IPS-15b (cell line): Measurements from ENCODE around the gene FAM9B.
"Not testable (repeated sequence)": the region's sequence is repeated elsewhere in the genome, so short reads cannot be mapped to it uniquely, and the experiment has no call there.

Experiments
- H3K27me3 ChIP-seq: one replicate; pipeline ENCODE4 v1.6.1; 2013; ENCODE audit warnings: low read length; ENCODE audit not compliant: control insufficient read depth, insufficient read depth
- H3K36me3 ChIP-seq: one replicate; pipeline ENCODE4 v1.6.1; 2013; ENCODE audit warnings: low read length; ENCODE audit not compliant: control insufficient read depth, insufficient read depth
- H3K4me1 ChIP-seq: one replicate; pipeline ENCODE4 v1.6.1; 2013; ENCODE audit warnings: mild to moderate bottlenecking, low read length; ENCODE audit not compliant: control insufficient read depth, insufficient read depth
- H3K4me3 ChIP-seq: one replicate; pipeline ENCODE4 v1.5.1; 2013; ENCODE audit warnings: low read depth, low read length
- H3K9ac ChIP-seq: one replicate; pipeline ENCODE4 v1.6.1; 2013; ENCODE audit warnings: low read depth, mild to moderate bottlenecking, low read length
- H3K9me3 ChIP-seq: one replicate; pipeline ENCODE4 v1.6.1; 2013; ENCODE audit warnings: mild to moderate bottlenecking, low read length; ENCODE audit not compliant: control insufficient read depth, insufficient read depth

FAM9B gene

DNA sequence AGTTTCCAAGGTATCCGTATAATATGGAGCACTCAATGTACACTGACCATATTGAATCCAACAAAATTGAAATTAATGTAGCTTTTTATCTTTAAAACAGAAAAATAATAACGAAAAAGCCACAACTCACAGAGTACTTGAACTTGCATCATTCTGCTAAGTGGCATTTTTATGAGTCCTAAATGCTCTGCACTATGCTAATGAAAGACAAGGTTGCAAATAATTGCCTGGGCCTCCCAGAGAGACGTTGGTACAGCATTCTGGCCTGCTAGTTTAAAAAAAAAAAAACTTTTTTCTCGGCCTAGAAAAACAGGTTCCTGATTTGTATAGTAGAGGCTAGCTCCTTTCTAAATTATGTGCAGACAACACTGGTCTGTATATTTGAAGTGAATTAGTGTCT is 4.3 kb upstream of the FAM9B start:
- Histone ChIP-seq H3K9me3 (peaks cover 5% of the 10 kb centered on the region), H3K9ac (no peak overlapping the region), H3K36me3 (no peaks in the 10 kb centered on the region), H3K4me1 (no peaks in the 10 kb centered on the region), H3K4me3 (no peak overlapping the region), H3K27me3 (no peaks in the 10 kb centered on the region)

DNA sequence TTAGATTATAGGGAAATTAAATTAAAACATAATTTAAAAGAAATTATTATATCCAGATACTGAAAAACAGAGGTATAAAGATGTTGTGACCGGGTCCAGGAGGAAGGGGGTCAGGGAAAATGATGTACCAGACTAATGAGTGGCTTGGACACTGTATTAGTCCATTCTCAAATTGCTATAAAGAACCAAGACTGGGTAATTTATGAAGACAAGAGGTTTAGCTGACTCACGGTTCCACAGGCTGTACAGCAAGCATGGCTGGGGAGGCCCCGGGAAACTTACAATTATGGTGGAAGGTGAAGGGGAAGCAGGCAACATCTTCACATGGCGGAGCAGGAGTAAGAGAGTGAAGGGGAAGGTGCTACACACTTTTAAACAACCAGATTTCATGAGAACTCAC is 3.4 kb upstream of the FAM9B start:
- Histone ChIP-seq H3K9me3 (peaks cover 5% of the 10 kb centered on the region), H3K4me1 (no peaks in the 10 kb centered on the region), H3K36me3 (no peaks in the 10 kb centered on the region), H3K4me3 (no peak overlapping the region), H3K27me3 (no peaks in the 10 kb centered on the region), H3K9ac (no peak overlapping the region)

DNA sequence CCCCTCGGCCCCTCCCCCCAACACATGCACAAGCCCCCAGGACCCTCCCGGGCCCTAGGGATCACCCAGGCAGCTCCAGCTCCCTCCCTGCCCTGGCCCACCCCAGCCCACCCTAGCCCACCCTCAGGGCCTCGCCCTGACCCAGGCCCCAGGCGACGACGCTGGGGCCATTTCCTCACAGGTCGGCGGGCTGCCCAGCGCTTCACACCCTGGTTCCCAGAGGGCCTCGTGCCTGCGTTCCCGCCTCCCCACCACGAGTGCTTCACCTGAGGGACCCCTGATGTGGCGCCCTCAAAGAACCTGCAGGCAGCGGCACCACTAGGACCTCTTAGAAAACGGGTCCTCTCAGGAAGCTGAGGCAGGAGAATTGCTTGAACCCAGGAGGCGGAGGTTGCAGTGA is 341 bp downstream of the FAM9B start:
- no peaks in the 10 kb centered on the region for H3K27me3 ChIP-seq
- H3K36me3 ChIP-seq = no peaks in the 10 kb centered on the region
- H3K4me1 ChIP-seq = no peaks in the 10 kb centered on the region
- no peaks in the 10 kb centered on the region for H3K9me3 ChIP-seq
- H3K9ac ChIP-seq = no peak overlapping the region
- no peak overlapping the region for H3K4me3 ChIP-seq

DNA sequence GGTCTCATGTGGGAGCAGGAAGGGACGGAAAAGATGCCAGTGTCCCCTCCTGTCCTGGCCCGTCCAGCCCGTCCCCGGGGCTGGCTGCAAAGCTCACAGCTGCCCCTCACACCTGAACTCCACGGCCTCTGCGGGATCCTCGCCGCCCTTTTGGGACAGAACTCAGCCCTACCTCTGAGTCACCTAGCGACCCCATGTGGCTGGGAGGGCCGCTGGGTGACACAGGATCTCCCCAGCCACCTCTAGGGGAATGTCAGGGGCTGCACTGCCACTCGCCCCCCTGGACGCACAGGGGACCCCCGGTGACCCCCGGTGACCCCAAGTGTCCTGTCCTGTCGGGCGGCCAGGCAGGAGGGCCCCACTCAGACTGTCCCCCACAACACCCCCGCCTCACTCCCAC is 748 bp downstream of the FAM9B start:
- Histone ChIP-seq H3K4me3 (no peak overlapping the region), H3K36me3 (no peaks in the 10 kb centered on the region), H3K9me3 (no peaks in the 10 kb centered on the region), H3K4me1 (no peaks in the 10 kb centered on the region), H3K27me3 (no peaks in the 10 kb centered on the region), H3K9ac (no peak overlapping the region)

DNA sequence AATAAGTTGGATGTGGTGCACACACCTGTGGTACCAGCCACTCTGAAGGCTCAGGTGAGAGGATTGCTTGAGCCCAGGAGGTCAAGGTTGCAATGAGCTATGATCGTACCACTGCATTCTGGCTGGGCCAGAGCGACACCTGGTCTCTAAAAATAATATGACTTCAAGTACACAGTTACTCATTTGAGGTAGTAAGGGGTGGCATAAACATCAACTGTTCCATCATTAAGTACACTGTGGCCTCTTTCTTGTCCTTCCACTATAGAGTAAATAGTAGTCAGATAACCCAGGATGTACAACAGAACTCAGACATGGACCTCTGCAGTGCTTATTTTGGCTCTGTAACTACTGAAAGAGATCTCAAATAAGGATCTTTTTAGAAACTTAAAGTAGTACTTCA is 10.6 kb downstream of the FAM9B start:
- Histone ChIP-seq H3K4me3 (no peak overlapping the region), H3K9me3 (no peaks in the 10 kb centered on the region), H3K9ac (no peak overlapping the region), H3K27me3 (no peaks in the 10 kb centered on the region), H3K4me1 (no peaks in the 10 kb centered on the region), H3K36me3 (no peaks in the 10 kb centered on the region)

DNA sequence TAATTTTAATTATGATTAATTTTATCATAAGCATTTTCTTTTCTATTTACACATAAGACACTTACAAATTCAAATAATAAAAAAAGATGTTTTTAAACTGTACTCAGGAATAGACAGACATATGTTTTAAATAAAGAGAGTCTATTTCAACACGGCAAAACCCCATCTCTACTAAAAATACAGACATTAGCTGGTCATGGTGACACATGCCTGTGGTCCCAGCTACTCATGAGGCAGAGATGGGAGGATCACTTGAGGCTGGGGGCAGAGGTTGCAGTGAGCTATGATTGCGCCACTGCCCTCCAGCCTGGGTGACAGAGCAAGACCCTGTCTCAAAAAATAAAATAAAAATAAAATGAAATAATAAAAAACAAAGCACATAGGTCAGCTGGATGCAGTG is 14.8 kb downstream of the FAM9B start:
- no peak overlapping the region for H3K4me3 ChIP-seq

DNA sequence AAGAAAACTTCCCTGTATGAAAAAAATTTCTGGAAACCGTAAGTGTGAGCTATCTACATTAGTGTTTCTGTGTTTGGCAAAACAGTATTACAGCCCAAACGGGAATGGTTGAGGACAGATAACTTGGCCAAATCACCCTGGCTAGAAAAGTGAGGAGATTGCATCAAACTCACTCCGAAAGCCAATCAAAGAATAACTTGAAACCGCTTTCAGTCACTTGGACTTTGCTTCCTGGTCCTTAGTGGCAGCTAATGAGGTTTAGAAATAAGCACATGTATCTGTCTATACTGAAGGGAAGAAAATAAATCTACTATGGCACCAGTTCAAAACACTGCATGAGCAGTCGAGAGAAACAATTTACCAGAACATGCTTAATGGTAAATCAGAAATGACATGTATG is 15.6 kb downstream of the FAM9B start:
- H3K4me1 ChIP-seq = not testable (repeated sequence)

More for the DNA sequence above, 14.8 kb downstream of the FAM9B start:
- no peaks in the 10 kb centered on the region for H3K27me3 ChIP-seq
- no peaks in the 10 kb centered on the region for H3K4me1 ChIP-seq
- H3K36me3 ChIP-seq = no peaks in the 10 kb centered on the region
- H3K9ac ChIP-seq = no peak overlapping the region
- no peaks in the 10 kb centered on the region for H3K9me3 ChIP-seq

DNA sequence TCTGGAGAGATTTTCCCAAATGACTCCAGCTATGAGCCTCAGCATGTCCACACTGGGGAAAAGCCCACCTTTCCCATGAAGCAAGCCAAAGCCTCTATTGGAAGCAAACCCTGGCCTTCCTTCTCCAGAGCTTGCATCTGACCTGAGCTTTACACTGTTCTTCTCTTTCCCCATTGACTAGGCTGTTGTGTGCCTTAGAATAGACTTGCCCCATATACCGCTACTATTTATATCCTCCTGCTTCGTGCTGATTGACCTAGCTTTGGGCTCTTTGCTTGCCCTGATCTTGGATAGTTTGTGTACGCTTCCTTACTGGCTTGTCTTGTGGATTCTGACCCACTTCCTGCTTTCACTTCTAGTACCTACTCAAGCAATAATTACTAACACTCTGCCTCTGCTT is 30.9 kb downstream of the FAM9B start:
- H3K4me3 ChIP-seq = no peak overlapping the region
- no peak overlapping the region for H3K9ac ChIP-seq
- no peaks in the 10 kb centered on the region for H3K27me3 ChIP-seq
- H3K36me3 ChIP-seq = no peaks in the 10 kb centered on the region
- peaks cover 7% of the 10 kb centered on the region for H3K9me3 ChIP-seq
- no peaks in the 10 kb centered on the region for H3K4me1 ChIP-seq

More for the DNA sequence above, 15.6 kb downstream of the FAM9B start:
- not testable (repeated sequence) for H3K36me3 ChIP-seq, H3K9ac ChIP-seq, H3K9me3 ChIP-seq, H3K27me3 ChIP-seq, H3K4me3 ChIP-seq

DNA sequence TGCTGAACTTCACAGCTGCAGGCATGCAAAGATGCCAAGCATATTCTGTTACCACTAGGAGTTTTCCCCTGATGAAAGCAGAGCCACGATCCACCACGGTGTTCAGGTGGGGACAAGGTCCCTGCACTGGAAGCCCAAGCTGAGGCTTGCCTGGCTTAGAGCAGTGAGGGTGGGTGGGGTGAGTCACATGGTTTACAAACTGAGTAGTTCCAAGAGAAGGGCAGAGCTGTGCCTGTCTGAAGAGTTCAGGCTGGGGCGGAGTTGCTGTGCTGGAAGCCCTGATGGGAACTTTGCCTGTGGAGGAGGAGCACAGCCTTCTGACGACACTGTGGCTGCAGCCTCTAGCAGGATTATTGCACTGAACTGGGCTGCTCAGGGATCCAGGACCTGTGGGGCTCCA is 45.5 kb downstream of the FAM9B start:
- Histone ChIP-seq H3K36me3 (no peaks in the 10 kb centered on the region), H3K4me1 (no peaks in the 10 kb centered on the region), H3K4me3 (no peak overlapping the region), H3K9ac (no peak overlapping the region), H3K9me3 (peaks cover 9% of the 10 kb centered on the region), H3K27me3 (no peaks in the 10 kb centered on the region)

DNA sequence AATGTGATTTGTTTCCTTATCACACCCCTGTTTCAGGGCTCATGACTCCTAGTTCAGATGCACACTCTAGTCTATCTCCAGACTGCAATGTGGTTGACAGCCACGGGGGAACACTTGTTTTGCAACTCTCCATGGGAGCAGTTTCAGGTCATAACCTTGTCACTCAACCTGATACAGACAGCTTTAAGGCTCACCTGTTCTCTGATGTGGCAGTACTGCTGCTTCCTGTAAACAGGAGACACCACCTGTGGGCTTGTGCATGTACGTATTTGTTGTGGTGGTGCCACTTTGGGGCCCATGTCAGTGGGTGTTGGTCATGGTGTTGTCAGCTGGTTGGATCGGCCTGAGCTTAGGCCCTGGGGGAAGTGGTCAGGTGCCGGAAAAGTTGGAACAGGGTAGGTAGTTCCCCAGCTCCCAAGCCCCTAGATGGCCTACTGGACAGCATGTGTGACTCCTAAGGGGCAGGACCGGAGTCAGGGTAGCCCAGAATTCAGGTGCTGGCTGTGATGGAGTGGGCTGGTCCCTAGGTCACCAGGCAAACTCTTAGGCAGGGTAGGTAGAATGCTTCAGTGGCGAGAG is 46.2 kb downstream of the FAM9B start:
- H3K9me3 ChIP-seq = peaks cover 9% of the 10 kb centered on the region
- no peak overlapping the region for H3K9ac ChIP-seq
- no peaks in the 10 kb centered on the region for H3K27me3 ChIP-seq
- H3K36me3 ChIP-seq = no peaks in the 10 kb centered on the region
- H3K4me3 ChIP-seq = no peak overlapping the region
- H3K4me1 ChIP-seq = no peaks in the 10 kb centered on the region

DNA sequence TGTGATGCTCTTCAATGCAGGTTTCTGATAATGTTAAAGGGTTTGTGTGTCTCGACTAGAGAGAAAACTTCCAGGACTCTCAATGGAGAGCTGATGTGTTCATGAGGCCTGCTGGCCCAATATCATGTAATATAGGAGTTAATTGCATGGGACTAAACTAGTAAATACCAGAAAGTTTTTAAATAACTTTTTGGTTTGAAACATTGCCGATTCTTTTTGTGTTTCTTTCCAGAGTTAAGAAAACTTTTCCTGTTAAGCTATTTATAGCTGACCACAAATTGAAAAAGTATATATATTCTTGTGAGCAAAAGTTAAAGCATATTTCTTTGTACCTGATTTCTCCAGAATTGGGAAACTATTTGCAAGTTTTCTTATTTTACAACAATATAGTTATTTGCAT is 49.7 kb downstream of the FAM9B start:
- Histone ChIP-seq H3K9ac (no peak overlapping the region), H3K9me3 (peaks cover 9% of the 10 kb centered on the region), H3K4me1 (no peaks in the 10 kb centered on the region), H3K36me3 (no peaks in the 10 kb centered on the region), H3K27me3 (no peaks in the 10 kb centered on the region), H3K4me3 (no peak overlapping the region)

DNA sequence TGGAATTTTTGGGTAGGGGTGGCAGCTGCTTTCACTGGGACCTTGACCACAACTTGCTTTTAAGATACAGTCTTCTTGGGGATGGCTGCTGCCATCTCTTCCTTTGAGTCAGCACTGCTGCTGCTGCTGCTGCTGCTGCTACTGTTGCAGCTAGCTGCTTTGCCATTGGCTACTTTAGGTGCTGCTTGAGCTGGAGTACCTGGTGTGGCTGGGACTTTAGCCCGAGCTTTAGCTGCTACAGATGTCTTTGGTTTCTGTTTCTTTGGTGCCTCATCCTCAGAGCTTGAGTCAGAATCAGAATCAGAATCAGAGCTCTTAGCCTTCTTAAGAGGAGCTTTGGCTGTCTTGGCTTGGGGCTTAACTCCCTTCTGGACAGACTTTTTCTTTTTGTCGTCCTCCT is 52.2 kb downstream of the FAM9B start:
- no peaks in the 10 kb centered on the region for H3K9me3 ChIP-seq
- no peak overlapping the region for H3K9ac ChIP-seq
- H3K4me1 ChIP-seq = no peaks in the 10 kb centered on the region
- H3K27me3 ChIP-seq = no peaks in the 10 kb centered on the region
- H3K4me3 ChIP-seq = no peak overlapping the region
- H3K36me3 ChIP-seq = no peaks in the 10 kb centered on the region

DNA sequence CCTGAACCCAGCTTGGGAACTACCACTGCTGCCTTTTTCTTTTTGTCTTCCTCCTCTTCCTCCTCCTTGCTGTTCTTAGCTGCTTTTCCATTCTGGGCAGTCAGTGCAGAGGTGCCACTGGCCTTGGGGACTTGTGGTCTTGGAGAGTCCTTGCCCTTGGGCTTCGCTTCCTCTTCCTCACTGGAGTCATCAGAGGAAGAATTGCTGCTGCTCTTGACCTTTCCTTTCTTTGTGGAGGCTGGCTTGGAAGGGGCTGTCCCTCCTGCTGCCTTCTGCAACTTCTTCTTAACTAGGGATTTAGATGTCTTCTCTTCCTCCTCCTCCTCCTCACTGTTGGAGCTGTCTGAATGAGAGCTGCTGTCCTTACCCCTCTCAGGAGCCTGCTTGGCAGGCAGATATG is 53.2 kb downstream of the FAM9B start:
- no peaks in the 10 kb centered on the region for H3K27me3 ChIP-seq
- H3K9me3 ChIP-seq = no peaks in the 10 kb centered on the region
- no peak overlapping the region for H3K9ac ChIP-seq
- no peak overlapping the region for H3K4me3 ChIP-seq
- H3K4me1 ChIP-seq = no peaks in the 10 kb centered on the region
- no peaks in the 10 kb centered on the region for H3K36me3 ChIP-seq
